Measurements from ENCODE around the gene PLPP1. TPM values are rescaled to one million over a fixed set of nuclear protein-coding genes. Genes with fewer than 3 reads are reported as not detected.

Gene PLPP1
- total RNA-seq, 1 experiment from 2014 or later, result 12.8 TPM

Other genes starting within 250 kb of the PLPP1 start
- 18.4 and 32.9 TPM in 2 replicates for gene DHX29, start 227.3 kb downstream of the PLPP1 start, total RNA-seq (2014; rRNA removed; shearing (Covaris generic); ENCODE audit: low replicate concordance)
- gene MTREX, start 227.0 kb downstream of the PLPP1 start, total RNA-seq (2014; rRNA removed; shearing (Covaris generic); ENCODE audit: low replicate concordance), result 73.7 and 136 TPM in 2 replicates
- 12.9 and 30.0 TPM in 2 replicates for gene SLC38A9, start 177.4 kb upstream of the PLPP1 start, total RNA-seq (2014; rRNA removed; shearing (Covaris generic); ENCODE audit: low replicate concordance)
- not detected in 2 replicates for gene DDX4, start 203.1 kb upstream of the PLPP1 start, total RNA-seq (2014; rRNA removed; shearing (Covaris generic); ENCODE audit: low replicate concordance)

Measured in MG63 (cell line).